Skin epidermis (tissue), 12 donors: Measurements from ENCODE around the gene KRT7.
A peak's percentile ranks its signal among the peaks of the same experiment; 100 is the strongest.
"Not testable (repeated sequence)": the region's sequence is repeated elsewhere in the genome, so short reads cannot be mapped to it uniquely, and the experiment has no call there.

Source experiments
- H3K27ac ChIP-seq, 21 experiments: fragments of 200-600 bp; sonication (generic) in 11 of 21; one replicate each; pipeline ENCODE4 v1.5.0; 2020; ENCODE audit warnings: mild to moderate bottlenecking in 3 of 21, inconsistent platforms in 2 of 21, moderate library complexity in 2 of 21
- H3K4me3 ChIP-seq, 7 experiments: fragments of 200-600 bp; sonication (generic) in 2 of 7; one replicate each; pipeline ENCODE4 v1.5.0; 2020; ENCODE audit warnings: inconsistent platforms in 2 of 7, mild to moderate bottlenecking in 2 of 7, moderate library complexity in 1 of 7

KRT7 gene

GRCh38 chr12:52250048-52250990, 17.3 kb downstream of the KRT7 start:
- no peak overlapping the region for H3K4me3 ChIP-seq

GRCh38 chr12:52251367-52252051, 18.5 kb downstream of the KRT7 start:
- H3K27ac ChIP-seq = no peak overlapping the region
- no peak overlapping the region for H3K4me3 ChIP-seq

More at GRCh38 chr12:52250048-52250990, 17.3 kb downstream of the KRT7 start:
- H3K27ac ChIP-seq = no peak overlapping the region

GRCh38 chr12:52252175-52252615, 19.2 kb downstream of the KRT7 start:
- H3K27ac ChIP-seq, H3K4me3 ChIP-seq: not testable (repeated sequence)

- no peak overlapping the region for H3K27ac ChIP-seq
- no peak overlapping the region for H3K4me3 ChIP-seq
Measured at GRCh38 chr12:52252728-52253343, 19.8 kb downstream of the KRT7 start.

- Histone ChIP-seq H3K4me3 (no peak overlapping the region), H3K27ac (no peak overlapping the region)
Measured at GRCh38 chr12:52253391-52254179, 20.5 kb downstream of the KRT7 start.

GRCh38 chr12:52254180-52254964, 21.3 kb downstream of the KRT7 start:
- Histone ChIP-seq H3K27ac (no peak overlapping the region), H3K4me3 (no peak overlapping the region)

GRCh38 chr12:52254965-52255751, 22.1 kb downstream of the KRT7 start:
- no peak overlapping the region for H3K27ac ChIP-seq
- H3K4me3 ChIP-seq = no peak overlapping the region

- H3K27ac ChIP-seq = no peak overlapping the region
- H3K4me3 ChIP-seq = no peak overlapping the region
Measured at GRCh38 chr12:52255926-52256583, 23.0 kb downstream of the KRT7 start.

- Histone ChIP-seq H3K27ac (no peak overlapping the region), H3K4me3 (no peak overlapping the region)
Measured at GRCh38 chr12:52256584-52256935, 23.5 kb downstream of the KRT7 start.

- no peak overlapping the region for H3K4me3 ChIP-seq
- no peak overlapping the region for H3K27ac ChIP-seq
Measured at GRCh38 chr12:52257074-52257551, 24.1 kb downstream of the KRT7 start.

- not testable (repeated sequence) for H3K4me3 ChIP-seq
Measured at GRCh38 chr12:52257922-52258321, 24.9 kb downstream of the KRT7 start.

GRCh38 chr12:52258335-52258901, 25.4 kb downstream of the KRT7 start:
- Histone ChIP-seq H3K27ac (no peak overlapping the region), H3K4me3 (no peak overlapping the region)

More at GRCh38 chr12:52257922-52258321, 24.9 kb downstream of the KRT7 start:
- not testable (repeated sequence) for H3K27ac ChIP-seq

- H3K27ac ChIP-seq = no peak overlapping the region
Measured at GRCh38 chr12:52259657-52260243, 26.7 kb downstream of the KRT7 start.

GRCh38 chr12:52260361-52261207, 27.5 kb downstream of the KRT7 start:
- Histone ChIP-seq H3K4me3 (no peak overlapping the region), H3K27ac (peak overlapping the region in 1 of 21 experiments; percentile 34)

More at GRCh38 chr12:52259657-52260243, 26.7 kb downstream of the KRT7 start:
- H3K4me3 ChIP-seq = no peak overlapping the region

- no peak overlapping the region for H3K4me3 ChIP-seq
- H3K27ac ChIP-seq = no peak overlapping the region
Measured at GRCh38 chr12:52261208-52261484, 28.1 kb downstream of the KRT7 start.

GRCh38 chr12:52262286-52262685, 29.2 kb downstream of the KRT7 start:
- no peak overlapping the region for H3K4me3 ChIP-seq
- no peak overlapping the region for H3K27ac ChIP-seq
